HG03025 (cell line): ENCODE measurements around the gene SLC12A7.

ENCODE experiments used
- ATAC-seq: cut with Tn5 transposase; IDR thresholded peaks from one replicate; pipeline ENCODE4 v1.9.1; 2021; ENCODE audit warnings: mild to moderate bottlenecking, moderate library complexity; ENCODE audit not compliant: unreplicated experiment, low FRiP score

The SLC12A7 gene

DNA sequence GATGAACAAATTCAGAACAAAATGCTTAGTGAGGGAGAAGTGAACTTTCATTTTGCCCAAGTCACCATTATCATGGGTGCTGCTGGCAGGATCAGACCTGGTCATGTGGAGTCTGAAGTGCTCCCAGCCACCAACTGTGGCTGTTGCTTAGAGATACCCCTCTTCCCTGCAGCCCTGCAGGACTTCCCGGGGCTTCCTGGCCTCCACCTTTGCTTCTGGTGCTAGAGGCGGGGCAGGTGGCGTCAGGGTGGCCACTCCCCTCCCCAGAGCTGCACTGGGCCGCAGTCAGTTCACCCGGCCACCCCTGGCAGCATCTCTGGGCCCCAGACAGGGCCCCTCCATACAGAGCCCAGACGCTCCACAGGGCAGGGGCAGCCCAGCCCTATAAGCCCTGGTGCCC, 30.0 kb upstream of the SLC12A7 start:
- ATAC-seq = no peak

DNA sequence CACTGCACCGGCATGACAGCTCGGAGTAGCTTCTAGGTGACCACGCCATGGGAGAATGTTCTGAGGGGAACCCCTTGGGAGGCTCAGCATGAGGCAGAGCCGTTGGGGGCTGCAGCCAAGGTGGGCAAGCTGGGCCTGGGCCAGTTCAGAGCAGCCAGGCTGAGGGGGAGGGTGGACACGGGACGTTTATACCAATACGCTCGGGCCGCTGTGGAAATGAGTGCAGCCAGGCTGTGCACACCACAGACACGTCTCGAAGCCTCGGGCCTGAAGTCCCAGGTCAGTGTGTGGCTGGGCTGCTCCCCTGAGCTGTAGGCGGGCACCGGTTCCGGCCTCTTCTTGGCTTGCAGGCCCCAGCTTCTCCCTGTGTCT, 28.9 kb upstream of the SLC12A7 start:
- no peak for ATAC-seq

DNA sequence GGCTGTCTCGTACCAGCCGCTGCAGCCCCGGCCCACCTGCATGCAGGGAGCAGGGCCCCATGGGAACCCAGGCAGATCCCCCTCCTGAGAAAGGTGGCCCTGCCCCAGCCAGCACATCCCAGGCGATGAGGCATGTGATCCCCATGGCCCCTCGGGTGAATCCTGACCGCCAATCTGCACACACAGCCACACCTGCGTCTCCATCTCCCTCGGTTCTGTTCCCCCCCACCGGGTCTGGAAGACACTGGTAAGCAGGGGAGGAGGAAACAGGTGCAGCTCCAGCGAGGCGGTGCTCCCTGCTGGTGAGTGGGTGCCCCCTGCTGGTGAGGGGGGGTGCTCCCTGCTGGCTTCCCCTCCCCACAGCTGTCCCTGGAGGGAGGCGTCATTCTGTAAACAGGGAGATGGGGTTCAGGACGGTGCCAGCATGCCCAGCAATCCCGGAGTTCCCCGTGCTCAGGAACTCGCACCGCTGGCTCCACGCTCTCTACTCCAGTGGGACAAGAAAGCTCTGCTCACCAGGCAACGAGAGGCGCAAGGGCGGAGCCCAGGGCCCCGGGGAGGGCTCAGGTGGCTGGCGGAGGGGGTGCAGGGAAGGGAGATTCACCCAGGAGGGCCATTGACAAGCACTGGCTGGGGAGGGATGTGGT, 28.4 kb upstream of the SLC12A7 start:
- ATAC-seq = peak; percentile 59

DNA sequence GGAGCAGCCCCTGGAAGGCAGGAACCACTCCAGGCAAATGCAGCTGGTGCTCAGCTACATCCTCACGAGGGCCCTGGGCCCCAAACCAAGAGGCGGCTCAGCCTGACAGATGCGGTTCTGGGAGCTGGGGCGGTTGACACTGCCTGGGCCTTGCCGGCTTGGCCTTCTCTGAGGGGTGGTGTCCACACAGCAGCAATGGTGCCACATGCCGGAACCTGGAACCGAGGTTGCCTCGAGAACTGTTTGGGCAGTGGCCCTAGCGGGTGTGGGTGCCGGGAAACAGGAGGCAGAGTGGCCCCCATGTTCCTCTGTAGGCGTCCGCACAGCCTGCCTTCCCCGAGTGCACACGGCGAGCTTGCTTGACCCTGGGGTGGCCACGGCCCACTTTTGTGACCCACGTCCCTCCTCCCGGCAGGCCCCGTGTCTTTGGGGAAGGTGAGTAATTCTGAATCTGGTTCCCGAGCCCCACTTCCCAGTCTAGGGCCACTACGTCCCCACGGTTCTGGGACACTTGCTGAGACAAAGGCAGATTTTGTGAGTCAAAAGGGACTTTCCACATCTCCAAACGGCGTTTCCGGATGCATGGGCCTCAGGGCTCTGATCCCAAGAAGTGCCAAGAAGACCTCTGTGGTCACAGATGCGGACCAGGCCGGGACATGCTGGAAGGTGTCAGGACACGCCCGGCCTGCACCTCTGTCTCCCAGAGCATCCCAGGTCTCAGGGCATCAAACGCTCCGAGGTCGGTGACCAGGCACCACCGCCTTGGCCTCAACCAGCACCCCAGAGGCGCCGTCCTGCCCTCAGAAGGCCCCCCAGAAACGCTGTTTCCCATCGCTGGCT, 27.7 kb upstream of the SLC12A7 start:
- peak; percentile 21 for ATAC-seq

DNA sequence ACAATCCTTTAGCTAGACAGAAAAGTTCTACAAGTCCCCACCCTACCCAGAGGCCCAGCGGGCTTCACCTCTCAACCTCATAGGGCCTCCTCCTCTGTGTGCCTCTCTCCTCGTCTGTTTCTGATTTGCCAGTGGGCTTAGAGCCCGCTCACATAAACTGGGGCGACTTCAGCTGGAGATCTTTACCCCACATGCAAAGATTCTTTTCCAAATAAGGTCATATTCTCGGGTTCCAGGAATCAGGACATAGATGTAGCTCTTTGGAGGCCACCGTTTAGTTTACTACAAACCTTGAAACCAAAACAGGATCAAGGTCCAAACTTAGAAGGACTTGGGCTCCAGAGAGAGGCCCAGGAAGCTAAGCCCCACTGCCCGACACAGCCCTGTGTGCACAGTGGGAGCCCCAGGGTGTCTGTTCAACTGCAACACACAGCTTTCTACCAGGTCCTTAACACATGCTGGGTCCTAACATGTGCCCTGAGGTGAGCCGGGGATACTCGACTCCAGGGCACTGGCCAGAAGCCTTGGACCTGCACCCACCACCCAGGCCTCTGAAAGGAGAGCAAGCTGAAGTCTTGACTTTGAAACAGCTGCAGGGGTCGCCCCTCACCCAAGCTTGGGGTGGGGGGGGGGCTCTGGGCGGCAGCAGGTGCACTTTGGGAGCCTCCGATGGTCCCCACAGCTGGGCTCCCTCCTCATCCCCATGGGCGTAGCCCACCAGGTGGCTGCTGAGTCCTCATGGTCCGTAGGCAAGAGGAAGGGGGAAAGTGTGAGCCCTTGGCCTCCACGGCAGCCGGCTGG, 26.8 kb upstream of the SLC12A7 start:
- no peak for ATAC-seq

DNA sequence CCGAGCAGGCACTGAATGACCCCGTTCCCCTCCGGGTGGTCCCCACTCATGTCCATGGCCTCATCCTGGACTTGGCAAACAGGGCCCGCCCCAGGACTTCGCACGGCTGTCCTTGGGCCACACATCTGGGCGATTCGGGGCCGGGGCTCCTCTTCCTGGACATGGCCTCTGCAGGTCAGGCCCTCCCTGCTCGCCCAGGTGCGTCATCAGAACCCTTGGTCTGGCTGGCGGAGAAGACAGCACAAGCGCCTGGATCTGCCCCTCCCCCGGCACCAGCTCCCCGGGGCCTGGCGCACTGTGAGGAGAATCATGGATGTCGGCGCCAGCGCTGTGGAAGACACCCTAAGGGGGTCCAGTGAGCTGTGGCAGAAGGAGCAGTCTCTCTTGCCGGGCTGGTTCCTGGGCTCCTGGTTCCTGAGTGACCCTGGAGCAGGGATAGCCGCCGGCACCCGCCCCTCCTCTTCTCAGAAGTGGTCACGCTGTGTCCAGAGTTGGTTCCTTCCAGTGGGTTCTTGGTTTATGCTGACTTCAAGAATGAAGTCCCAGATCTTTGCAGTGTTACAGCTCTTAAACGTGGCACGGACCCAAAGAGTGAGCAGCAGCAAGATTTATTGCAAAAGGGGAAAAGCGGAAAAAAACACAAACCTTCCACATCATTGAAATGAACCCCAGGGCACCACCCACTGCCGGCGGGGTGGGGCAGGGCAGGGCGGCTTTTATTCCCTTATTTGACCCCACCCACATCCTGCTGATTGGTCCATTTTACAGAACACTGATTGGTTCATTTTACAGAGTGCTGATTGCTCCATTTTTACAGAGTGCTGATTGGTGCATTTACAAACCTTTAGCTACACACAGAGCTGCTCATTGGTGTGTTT, 25.9 kb upstream of the SLC12A7 start:
- ATAC-seq = no peak

DNA sequence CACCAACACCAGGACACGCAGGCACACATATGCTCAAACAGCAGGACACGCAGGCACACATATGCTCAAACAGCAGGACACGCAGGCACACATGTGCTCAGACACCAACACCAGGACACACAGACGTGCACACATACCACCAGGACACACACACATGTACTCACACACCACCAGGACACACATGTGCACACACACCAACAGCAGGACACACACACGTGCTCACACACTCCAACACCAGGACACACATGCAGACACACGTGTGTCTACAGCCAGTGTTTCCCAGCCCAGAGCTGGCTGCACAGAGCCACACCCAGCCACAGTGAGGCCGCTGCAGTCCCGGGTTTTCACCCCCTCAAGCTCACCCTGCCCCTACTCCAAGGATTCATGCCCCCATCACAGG, 25.0 kb upstream of the SLC12A7 start:
- no peak for ATAC-seq

DNA sequence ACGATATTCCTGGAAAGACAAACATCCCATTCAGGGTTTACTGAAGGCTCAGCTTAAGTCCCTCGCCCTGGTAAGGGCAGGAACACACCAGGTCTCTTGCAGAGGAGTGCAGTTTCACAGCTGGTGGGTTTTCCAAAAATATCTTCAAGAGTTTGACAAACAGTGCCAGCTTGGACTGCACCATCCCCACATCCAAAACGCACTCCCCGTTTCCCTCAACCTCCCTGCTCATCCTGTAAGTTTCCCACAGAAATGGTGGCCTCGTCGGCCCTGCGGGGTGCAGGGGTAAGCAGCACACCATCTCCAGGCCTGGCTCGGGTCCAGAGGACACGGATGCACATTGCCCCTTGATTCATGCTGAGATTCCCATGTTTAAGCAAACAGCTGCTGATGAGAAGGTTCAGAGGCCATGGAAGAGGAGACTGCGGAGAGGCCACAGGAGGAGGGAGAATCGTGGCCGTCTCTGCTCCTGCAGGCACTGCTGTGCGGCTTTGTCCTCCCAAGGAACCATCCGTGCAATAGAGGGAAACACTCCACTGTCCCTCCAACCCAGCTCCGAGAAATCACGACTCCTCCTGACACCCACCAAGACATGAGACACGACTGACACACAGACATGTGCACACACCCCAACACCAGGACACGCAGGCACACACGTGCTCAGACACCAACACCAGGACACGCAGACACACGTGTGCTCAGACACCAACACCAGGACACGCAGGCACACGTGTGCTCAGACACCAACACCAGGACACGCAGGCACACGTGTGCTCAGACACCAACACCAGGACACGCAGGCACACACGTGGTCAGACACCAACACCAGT, 24.0 kb upstream of the SLC12A7 start:
- ATAC-seq = no peak

DNA sequence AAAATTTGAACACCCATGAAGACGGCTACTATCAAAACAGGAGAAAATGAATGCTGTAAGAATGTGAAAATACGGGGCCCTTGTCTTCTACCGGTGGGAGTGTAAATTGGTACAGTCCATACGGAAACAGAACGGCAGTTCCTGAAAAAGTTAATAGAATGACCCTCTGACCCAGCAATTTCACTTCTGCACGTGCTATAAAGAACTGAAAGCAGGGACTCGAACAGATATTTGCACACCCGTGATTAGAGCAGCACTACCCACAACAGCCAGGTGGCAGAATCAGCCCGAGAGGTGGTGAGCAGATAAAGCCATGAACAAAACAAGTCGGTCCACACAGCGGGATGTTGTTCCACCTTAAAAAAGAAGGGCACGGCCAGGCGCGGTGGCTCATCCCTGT, 22.6 kb upstream of the SLC12A7 start:
- ATAC-seq = peak; percentile 67

DNA sequence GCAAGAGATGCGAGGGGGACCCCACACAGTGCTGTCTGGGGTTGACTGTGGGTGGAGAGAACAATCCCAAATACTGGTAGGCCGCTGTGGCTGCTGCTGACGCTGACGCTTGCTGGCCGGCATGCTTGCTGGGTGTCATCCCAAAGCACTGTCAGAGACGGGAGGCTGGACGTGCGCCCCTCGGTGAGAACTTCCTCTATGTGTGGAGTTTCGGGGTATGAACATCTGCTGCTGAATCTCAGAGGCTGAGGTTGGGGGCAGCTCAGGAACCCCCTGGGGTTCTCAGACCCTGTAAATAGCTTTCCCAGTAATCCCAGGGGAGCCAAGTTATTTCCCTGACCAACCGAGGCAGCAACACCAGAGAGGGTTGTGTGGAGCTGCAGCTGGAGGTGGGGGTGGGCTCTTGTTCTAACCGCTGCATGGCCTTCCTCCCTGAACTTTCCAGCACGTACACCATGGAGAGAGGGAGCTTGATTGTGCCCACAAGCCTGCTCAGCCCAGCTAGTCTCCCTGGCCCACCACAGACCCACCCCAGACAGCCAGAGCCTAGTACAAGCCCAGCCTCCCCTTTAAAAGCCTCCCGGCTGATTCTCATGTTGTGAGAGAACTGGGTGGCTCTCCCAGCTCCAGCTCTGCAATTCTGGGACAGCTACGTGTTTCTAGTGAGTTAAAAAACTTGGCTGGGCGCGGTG, 21.8 kb upstream of the SLC12A7 start:
- no peak for ATAC-seq

DNA sequence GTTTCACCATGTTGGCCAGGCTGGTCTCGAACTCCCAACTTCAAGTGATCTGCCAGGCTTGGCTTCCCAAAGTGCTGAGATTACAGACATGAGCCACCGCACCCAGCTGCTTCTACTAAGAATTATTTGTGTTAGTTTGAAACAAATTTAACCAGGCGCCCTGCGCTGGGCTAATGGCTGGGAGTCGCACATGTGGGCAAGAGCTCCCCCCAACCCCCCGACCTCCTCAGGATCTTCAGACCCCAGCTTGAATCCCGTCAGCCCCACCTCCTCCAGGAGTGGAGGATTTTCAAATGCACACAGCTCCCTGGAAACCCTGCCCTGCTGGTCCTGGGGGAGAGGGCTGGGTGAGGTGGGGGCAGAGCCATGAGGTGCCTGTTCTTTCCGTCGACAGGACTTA, 21.2 kb upstream of the SLC12A7 start:
- ATAC-seq = no peak

DNA sequence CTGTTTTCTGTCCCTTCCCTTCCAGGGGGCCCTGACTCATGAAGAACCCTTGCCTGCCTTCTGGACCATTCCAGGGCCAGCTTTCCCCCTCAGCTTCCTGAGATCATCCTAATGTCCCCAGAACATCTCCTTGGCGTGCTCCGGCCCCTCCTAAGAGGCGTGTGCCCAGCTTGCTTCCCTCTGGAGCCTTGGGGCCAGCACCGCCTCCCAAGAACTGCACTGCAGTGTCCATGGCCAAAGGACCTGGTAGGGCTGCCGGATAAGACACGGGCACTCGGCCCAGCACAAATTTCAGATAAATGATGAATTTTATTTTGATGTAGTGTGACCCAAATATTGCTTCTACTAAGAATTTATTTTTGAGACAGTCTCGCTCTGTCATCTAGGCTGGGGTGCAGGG, 20.7 kb upstream of the SLC12A7 start:
- no peak for ATAC-seq

DNA sequence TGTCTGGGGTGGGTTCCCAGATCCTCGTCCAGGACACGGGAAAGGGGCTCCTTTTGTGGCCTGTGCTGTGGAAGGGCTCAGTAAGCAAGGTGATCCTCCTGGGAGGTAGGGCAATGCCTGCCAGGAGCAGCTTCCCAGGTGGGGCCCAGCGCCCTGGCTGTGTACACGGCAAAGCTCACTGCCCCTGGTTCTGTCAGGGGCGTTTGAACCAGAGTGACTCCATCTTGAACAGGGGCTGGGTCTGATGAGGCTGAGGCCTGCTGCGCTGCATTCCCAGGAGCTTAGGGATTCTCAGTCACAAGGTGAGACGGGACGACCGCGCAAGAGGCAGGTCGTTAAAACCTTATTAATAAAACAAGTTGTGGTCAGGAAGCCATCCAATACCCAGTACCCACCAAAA, 19.9 kb upstream of the SLC12A7 start:
- ATAC-seq = no peak

DNA sequence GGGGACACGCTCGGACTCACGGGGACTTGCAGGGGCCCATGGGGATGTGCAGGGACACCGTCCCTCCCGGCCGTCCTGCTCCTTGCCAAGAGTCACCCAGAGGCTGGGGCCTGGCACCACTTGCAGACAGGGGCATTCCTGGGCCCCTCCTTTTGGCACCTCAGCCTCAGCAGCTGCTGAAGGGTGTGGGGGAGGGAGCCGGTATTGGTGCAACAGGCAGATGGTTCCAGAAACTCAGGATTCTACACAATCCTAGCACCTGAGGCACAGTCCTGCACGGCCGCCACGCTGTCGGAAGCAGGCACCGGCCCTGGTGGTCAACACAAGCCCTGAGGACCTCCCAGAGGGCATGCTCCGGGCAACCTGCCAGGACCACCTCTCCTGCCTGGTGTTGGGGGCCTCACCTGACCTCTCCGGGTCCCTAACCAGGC, 19.3 kb upstream of the SLC12A7 start:
- ATAC-seq = no peak

DNA sequence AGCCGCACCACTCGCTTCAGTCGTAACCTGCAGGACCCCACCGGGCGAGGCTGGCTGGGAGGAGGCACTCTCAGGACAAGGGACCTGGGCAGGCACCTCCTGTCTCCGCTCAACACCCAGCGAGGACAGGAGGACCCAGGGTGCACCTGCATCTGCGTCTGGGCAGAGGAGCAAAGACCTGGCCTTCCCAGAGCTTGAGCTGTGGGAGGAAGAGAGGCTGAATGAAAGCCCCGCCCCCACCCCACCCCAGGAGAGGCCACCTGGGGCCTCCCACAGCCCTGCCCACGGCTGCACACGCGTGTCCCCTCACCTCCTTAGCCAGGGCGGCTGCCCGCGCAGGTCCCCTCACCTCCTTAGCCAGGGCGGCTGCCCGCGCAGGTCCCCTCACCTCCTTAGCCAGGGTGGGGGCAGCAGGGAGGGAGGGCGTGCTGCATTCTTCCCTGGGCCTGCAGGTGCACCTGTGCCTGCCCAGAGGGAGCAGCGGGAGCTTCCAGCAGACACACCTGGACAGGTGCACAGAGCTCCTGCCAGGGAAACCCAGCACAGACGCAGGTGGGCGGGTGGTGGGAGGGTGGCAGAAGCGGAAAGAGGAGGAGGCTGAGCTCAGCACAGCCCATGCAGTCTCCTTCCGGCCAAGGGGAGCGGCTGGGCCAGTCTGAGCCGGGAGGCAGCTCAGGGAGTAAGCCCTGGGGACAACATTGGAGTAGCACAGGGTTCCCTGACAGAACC, 18.5 kb upstream of the SLC12A7 start:
- ATAC-seq = no peak

DNA sequence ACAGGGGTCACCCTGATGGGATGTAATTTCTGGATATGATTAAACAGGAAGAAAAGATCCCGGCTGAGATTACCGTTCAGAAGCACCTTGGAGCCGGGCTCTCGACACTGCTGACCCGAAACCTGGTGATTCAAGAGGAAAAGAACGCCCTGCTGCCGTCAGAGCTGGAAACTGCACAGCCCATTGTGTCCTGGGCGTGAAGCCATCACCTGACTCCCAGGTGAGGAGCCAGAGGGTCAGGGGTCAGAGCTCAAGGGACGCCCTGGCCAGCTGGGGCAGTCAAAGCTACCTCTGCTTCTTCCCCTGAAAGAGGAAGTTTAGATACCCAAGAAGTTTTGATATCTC, 17.8 kb upstream of the SLC12A7 start:
- ATAC-seq = no peak

DNA sequence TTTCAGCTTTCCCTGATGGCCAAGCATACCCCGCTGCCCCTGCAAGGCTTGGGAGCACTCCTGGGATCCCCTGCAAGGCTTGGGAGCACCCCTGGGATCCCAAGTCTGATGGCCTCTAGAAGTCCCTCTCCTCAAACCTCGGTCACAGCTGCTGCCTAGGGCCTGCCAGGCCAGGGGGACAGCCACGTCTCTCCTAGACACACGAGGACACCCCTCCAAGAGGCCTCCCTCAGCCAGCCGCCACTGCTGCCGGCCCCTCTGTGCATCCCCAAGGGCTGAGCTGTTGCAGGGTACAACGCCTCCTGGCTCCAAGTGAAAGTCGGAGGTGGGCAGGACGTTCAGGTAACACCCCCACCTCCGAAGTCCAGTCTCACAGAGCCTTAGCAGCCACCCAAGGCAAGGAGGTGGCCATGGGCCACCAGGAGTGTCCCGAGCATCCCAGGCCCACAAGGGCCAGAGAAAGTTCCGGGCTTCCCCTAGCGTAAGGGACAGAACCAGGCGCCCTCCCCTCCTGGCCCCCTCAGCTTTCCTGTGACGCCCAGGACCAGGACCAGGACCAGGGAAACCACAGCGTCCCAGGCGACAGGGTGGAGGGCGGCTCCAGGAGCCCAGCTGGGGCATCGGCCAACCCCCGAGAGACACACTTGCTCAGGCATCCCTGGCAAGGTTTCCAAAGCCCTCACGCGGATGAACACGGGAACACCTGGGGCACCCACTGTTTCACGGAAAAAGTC, 17.3 kb upstream of the SLC12A7 start:
- no peak for ATAC-seq
